HG03139 (cell line): ENCODE results near the gene FAM168A.

Experiments
- ATAC-seq: cut with Tn5 transposase; IDR thresholded peaks from one replicate; pipeline ENCODE4 v1.9.1; 2021; ENCODE audit not compliant: unreplicated experiment

FAM168A gene

DNA sequence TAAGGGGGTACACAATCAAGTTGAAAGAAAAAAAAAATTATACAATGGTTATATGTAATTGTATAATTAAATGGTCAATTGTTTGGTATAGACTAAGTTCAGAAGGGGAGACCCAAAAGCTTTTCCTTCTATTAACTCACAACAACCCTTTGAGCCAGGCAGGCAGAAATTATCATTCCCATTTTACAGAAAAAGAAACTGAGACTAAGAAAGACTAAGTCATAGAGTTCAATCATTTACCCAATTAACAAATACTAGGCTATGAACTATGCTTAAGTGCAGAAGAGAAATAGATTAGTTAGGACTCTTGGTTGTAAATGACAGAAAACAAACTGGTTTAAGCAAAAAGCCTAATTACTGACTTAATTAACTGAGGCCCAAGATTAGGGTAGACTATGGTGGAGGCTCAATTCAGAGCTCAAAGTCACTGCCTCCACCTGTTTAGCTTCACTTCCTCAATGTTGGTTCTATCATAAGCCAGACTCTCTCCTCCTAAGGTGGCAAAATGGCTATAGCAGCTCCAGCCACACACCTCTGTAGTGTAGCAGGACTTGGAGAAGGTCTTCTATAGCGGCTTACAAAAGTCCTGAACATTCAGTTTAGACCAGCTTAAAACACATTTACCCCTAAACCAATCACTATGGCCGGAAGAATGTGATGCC lies 34.2 kb downstream of the FAM168A start:
- ATAC-seq = no peak

DNA sequence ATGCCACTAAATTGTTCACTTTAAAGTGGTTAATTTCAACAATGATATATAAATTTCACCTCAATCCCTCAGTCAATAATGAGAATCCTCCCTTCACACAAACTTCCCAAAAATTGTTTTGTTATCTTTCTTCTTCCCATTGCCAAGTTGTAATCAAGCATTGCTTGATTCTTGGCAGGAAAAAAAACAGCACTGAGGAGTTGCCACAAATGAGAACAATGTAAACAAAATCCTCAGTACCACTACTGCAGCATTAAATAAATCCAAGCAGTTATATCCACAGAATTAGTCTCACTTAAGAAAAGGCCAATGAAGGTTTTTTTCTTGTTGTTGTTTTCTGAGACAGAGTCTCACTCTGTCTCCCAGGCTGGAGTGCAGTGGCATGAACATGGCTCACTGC lies 38.2 kb downstream of the FAM168A start:
- no peak for ATAC-seq

DNA sequence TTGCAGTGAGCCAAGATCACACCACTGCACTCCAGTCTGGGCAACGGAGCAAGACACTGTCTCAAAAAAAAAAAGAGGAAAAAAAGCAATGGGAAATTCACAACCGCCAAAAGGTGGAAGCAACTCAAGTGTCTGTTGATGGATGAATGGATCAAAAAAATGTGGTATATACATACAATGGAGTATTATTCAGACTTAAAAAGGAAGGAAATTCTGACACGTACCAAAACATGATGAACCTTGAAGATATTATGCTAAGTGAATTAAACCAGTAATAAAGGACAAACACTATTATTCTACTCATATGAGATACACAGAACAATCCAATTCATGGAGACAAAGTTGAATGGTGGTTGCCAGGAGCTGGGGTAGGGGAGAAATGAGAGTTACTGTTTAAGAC lies 40.9 kb downstream of the FAM168A start:
- ATAC-seq = no peak

DNA sequence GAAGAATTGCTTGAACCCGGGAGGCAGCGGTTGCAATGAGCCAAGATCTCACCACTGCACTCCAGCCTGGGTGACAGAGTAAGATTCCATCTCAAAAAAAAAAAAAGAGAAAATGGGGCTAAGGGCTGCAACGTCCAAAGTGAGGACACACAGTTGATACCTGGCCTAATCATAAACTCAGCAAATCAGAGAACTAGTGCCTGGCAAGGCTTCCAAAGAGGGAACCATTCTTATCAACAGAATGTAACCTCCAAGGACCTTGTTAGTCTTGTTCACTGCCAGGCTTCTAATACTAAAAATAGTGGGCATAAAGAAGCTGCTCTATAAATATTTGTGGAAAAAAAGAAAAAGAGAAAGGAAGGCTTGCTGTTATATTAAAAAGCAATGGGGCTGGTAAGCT lies 42.3 kb downstream of the FAM168A start:
- no peak for ATAC-seq

DNA sequence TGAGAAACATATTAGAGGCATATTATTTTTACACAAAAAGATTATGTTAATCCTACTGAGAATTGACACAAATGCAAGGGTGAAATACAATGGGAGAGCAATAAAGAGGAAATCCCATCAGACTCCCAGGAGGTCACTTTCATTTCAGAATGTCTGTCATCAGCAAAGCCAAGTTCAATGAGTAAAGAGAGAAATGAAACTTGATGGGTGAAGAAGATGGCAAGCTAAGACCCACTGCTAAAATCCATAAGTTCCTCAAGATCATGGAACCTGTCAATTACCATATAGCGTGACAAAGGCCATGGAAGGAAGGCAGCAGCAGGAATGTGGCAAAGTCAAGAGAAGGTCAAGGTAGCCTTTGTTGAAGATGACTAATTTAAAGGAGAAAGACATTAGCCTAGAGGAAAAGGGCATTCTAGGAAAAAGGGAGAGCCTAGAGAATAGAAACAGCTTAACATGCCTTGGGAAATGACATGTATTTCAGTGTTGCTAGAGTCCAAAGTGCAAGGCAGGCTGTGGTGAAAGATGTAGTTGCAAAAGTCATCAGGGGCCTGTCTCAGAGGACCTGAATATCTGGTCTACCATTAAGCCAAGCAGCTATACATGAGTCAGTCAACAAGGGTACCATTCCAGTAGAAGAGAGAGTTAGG lies 43.1 kb downstream of the FAM168A start:
- ATAC-seq = no peak

DNA sequence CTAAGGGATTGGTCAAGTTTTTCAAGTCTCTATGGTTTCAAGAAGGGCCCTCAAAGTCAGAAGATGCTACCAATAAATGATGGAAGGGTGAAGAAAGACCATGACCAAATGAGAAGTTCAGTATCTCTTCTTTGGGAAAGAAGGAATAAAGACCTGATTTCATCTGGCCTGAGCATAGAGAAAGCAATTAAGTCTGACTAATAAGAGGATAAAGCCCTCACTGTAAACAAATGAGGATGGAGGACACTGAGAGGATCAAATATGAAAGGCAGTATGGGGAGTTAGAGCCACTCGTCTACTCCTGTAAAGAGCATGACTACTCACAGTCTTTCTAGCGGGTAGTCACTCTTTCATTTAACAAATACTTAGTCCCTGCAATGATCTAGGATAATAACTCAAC lies 44.6 kb downstream of the FAM168A start:
- ATAC-seq = no peak

DNA sequence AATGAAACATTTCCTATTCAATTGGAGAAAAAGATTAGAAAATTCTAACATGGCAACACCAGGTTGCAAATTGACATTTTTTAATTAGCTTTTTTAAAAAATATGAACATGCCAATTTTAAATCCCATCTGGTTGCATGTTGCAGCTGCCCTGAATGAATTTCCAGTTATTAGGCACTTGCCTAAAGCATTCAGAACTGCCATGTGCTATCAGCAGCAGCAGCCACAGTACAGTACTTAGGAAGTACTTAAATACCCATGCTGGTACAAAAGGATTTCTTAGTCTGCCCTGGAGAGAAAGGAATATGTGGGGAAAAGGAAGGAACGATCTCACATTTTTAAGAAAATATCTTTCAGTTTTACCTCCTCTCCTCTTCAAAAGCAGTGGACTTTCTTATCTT lies 46.2 kb downstream of the FAM168A start:
- ATAC-seq = no peak

DNA sequence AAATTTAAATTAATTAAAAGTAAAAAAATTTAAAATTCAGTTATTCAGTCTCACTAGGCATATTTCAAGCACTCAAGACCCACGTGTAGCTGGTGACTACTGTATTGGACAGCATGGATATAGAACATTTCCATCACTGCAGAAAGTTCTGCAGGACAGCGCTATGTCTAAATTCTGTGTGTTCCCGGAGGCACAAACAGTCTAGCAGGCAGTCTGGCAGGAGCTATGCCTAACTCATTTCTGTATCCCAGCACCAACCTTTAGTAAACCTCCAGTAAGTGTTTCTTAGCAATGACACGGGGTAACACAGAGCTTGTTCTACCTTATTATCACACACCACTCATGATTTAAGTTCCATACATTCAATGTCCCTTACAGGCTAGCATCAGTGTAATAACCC lies 48.5 kb downstream of the FAM168A start:
- no peak for ATAC-seq

DNA sequence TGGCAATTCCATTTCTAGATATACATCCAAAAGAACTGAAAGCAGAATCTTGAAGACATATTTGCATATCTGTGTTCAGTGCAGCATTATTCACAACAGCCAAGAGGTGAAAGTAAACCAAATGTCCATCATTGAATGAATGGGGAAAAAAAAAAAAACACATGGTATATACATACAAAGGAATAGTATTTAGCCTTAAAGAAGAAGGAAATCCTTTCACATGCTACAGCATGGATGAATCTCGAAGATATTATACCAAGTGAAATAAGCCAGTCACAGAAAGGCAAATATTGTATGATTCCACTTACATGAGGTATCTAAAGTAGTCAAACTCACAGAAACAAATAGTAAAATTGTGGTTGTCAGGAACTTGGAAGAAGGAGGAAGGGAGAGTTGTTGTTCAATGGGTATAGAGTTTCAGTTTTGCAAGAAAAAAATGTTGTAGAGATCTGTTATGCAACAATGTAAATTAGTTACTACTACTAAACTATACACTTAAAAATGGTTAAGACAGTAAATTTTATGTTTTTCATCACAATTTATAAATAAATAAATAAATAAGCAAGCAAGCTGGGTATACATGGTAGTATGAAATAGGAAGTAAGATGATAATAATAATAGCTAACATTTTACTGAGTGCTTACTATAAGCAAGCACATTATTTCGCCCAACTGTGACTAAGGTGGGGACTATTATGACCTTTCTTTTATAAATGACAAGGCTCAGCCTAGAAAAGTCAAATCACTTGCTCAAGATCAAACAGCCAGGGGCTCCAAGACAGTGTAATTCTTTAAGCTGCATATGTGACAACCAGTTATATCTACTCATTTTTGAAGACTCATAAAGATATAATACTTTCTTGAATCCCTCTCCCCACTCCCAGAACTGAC lies 50.0 kb downstream of the FAM168A start:
- no peak for ATAC-seq

DNA sequence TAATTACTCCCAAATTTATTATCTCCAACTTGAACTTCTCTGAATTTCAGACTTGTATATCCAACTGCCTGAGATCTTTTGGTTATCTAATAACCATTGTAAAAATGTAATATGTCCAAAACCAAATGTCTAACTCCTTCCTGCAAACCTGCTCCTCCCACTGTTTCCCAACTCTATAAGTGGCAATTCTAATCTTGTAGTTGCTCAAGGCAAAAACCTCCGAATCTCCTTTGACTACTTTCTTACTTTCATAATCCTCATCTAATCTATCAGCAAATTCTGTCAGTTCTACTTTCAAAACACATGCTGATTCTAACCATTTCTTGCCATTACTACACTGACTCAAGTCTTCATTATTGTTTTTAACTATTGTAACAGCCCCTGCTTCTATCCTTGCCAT lies 55.7 kb downstream of the FAM168A start:
- ATAC-seq = no peak

DNA sequence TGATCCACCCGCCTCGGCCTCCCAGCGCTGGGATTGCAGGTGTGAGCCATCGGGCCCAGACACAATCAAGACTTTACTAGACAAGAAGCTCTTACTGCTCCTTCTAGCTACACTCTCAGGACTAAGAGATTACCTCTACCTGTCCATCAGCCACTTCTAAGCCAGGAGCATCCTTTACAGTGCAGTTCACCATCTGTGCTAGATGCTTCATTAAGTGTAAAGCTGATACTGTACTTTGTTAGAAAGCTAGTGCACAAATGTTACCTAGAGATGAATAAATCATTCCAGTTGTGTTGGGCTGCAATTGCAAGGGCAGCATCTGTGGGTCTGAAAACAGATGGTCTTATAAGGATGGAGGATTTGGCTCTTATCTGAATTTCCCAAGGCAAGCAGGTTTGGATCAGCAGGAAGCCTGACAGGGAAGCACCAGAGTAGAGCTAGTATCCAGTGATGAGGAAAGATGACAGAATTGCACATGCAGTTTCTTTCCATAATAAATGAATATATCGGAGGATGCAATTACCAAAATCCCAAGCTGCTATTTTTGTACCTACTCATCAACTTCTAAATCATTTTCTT lies 58.3 kb downstream of the FAM168A start:
- ATAC-seq = no peak

DNA sequence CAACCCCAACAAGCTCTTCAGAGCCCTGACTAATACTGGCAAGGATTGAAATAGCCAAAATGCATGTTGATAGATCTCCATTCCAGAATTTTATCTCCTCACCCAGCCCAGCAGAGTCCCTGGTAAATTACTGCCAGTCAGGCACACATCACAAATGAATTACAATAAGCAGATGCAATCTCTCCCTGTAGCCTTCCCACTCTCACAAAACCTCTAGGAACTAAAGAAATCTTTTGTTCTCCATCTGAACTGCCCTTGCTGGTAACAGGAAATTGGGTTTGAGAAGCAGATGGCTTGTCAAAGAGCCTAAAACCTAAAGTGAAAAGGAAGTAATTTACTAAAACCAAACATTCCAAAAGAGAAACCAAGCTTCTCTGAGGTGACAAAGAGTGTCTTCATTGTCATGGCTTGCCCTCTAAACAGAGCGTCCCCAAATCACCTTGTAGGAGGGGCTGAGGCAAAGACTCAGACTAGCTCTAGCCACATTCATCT lies 59.5 kb downstream of the FAM168A start:
- no peak for ATAC-seq

DNA sequence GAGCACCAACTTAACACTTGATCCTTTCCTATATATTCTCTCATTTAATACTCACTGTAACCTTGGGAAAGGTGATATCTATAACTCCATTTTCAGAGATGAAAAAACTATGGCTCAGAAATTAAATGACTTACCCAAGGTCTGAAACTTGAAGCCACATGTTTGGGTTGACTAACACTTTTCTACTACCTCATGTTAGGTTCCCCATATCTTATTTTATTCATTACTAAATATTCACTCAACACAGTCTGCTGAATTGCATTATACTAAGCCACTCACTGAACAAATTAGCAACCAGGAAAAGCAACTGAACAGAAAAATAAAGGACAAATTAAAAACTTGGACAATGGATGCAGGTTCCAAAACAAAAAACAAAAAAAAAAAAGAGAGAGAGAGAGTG lies 59.9 kb downstream of the FAM168A start:
- no peak for ATAC-seq

DNA sequence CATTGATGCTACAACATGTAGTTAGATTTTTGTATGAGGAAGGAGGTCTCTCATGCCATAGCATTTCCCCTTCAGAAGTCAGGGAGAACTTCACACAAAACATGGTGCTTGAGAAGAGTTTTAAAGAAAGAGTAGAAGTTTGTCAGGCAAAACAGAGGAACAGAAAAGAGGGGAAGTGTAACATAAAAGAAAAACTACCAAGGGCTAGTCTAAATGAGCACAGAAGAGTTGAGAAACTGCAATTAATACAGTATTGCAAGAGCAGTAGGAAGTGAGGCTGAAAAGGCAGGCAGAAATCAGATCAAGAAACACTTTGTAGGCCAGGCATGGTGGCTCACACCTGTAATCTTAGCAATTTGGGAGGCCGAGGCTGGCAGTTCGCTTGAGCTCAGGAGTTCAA lies 61.0 kb downstream of the FAM168A start:
- ATAC-seq = no peak

DNA sequence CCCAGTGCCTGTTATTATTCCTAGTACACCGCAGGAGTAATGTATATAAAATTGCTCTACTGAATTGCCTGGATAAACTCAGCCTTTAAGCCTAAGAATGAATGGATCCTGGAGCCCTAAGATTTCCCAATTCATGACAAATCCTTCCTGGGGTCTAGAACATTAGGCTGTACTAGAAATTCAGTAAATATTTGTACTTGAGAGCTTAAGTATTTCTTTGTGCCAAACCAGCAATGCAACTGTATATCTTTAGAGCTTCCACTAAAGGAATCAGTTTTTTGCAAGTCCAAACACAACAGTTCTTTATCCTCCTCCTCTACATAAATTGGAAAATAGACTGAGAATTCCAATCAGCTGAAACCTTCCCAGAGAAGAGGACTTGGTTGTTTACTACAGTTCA lies 65.6 kb downstream of the FAM168A start:
- ATAC-seq = no peak

DNA sequence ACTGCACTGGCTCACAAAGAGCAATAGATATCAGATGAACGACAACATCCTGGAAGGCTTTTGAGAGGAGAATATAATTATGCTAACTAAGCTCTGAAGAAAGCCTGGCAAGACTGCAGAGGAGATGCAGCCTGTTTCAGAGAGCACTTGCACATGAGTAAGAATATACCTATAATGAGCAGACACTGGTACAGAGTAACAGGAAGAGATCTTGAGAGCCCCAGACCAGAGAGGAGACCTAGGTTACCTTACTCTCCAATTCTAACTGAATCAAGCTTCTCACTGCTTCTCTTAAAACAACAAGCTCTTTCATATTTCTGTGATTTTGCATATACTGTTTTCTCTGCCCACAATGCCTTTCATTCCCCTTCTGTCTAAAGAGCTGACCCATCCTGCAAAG lies 66.5 kb downstream of the FAM168A start:
- ATAC-seq = no peak

DNA sequence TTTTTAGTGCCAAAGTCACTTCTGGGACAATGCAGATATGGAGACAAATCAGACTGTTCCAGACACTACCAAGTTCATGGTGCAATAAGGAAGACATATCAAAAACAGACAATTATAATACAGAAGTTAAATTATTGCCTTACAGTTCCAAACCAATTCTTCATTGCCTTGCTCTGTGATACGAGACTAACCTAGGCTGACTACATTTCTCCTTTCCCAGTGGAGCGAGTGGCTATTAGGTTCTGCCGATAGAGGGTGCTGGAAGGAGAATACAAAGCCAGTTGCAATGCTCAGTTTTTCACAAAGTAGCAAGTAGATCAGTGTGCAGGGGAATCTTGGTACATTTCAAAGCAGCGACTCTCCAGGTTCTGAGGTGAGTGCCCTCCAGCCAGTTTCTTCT lies 67.8 kb downstream of the FAM168A start:
- ATAC-seq = no peak

DNA sequence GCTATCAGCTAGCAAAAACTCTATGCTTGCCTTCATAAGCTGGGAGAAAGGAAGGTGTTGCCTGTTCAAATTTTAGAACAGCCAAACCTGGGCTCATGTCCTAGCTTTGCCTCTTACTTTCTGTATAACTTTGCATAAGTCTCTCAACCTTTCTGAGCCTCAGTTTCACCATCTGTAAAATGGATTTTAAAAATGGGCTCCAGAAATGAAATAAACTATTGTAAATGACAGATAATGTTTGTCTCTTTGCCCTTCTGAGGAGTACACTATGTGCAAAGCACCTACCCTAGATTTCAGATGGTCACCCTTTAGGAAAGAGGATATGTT lies 68.7 kb downstream of the FAM168A start:
- no peak for ATAC-seq

DNA sequence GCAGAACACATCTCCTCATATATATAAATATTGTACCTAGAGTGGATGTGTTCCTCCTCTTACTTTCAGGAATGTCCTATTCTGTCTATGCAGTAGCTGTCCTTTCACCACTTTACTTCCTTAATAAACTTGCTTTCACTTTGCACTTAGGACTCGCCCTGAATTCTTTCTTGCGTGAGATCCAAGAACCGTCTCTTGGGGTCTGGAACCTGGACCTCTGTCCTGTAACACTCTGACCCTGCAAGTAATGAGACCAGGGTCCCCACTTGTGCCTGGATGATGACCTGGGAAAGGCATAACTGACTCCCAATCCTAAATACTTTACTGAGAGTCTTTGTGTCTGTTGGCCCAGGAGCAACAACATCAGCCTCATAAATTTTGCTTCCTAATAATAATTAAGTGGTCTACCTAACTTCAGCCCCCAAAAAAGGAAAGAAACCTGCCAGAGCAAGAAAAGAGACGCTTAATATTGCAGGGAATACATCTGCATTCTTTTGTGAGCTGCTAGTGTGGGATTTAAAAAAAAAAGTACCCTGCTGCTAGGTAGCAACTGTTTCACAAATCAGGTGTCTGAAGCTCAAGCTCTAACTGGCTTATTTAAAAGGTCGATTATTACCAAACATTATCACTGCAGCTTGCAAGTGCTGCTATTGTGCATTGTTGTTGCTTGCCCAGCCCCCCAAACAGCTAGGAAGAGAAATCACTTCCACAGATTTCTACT lies 69.3 kb downstream of the FAM168A start:
- ATAC-seq = no peak

DNA sequence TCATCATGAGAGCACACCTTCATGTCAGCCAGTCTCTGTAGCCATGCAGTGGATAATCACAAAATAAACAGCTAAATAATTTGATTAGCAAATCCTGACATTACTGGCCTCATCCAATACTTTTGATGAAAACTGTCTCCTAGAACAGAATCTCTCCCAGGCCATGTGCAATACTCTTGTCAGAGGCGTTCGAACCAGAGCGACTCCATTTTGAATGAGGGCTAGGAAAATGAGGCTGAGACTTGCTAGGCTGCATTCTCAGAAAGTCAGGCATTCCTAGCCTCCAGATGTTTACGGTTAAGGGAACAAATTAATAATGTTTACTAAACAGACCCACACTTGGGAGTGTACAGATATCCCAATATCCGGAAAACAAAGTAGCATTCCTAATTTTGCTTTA lies 69.9 kb downstream of the FAM168A start:
- ATAC-seq = no peak

DNA sequence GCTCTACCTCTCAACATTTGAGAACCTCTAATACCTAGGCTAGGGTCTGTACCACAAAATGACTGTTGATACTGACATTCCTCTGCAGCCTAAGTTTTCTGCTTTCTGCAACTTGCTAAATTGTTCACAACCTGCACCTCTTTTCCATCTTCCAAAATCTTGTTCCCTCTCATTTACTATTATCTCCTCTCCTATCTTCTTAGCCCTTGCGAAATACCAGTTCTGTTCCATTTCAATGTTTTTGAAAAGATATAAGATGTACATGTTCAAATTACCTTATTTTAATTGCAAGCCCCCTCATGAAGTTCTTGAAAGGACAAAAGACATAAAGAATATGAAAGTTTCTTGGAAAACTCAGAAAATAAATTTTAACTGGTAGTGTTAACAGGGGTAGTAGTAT lies 72.3 kb downstream of the FAM168A start:
- no peak for ATAC-seq
